ENCODE results near the gene ARMC9. TPM values are rescaled to one million over a fixed set of nuclear protein-coding genes. Genes with fewer than 3 reads are reported as not detected.

ARMC9 gene
- total RNA-seq, 2 experiments from 2014 or later = 1.0 to 1.4 TPM

DNA sequence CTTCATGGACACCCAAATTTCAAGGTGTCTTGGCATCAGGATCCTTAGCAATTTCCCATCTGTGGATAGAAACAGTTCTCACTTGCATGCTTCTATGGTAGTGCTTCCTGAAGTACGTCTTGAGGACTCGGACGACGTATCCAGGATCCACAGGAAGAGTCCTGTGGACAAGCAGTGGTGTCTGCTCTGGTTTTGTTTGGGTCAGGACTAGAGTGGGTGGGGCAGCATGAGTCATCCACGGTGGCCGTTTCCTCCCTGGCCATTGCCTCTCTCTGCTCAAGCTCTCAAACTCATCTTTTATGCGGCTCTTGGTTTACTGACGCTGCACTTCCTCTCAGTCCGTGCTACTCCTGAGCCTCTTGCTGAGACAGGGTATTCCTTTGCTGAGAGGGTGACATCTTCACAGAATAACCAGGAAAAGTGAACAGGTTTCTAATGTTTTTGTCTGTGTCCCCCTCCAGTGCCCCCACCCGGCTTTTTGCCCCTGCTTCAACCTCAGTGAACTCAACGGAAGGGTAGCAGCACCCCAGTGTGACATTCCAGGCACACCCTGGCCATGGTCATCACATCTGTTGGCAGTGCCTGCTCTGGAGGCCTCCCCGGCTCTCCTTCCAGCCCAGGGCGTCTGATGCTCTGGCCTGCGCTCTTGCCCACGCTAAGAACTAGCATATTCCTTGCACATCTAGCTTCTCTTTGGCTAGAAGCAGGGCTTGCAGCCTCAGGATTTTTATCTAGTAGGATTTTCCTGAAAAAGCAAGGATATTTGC lies 62.2 kb downstream of the ARMC9 start:
- intact Hi-C loops (cut with micrococcal nuclease) = no loop called here
- CTCF ChIA-PET = interaction anchor here (1.1 kb wide), 1 partner anchor 16 kb away, joined by 7 read pairs; no protein-coding TSS in a partner anchor
- Mint-ChIP-seq H3K27me3 (ENCODE audit: low read depth) (no peaks in the 10 kb centered on the region), H3K36me3 (ENCODE audit: low read depth) (no peaks in the 10 kb centered on the region), H3K27ac (no peak overlapping the region), H3K4me3 (no peak overlapping the region), H3K9me3 (no peaks in the 10 kb centered on the region), H3K4me1 (ENCODE audit: low read depth) (peaks cover 11% of the 10 kb centered on the region)
- no peak for DNase-seq

DNA sequence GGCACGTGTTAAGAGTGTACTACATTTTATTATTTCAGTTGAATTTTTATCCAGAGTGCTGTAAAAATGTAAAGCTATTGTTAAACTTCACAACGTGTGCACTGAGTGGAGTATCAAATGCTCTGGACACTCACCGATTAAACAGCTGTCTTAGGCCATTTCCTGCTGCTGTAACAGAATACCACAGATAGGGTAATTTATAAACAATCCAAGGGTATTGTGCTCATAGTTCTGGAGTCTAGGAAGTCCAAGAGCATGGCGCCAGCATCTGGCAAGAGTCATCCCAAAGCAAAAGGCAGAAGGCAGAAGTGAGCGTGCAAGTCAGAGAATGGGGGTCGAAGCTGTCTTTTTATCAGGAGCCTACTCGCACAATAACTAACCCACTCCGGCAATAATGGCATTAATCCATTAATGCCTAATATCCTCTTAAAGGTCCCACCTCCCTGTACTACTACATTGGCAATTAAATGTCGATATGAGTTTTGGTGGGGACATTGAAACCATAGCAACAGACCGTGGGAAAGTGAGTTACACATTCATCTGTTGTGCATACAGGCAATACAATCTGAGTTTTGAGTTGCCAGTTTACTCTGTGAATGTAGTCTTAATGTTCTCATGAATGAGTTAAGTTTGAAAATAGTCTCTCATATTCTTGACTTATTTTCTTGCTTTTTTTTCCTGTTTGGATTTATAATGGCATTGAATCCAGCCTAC lies 64.8 kb downstream of the ARMC9 start:
- intact Hi-C loops (cut with micrococcal nuclease) = no loop called here
- no peaks in the 10 kb centered on the region for H3K36me3 Mint-ChIP-seq (ENCODE audit: low read depth)
- H3K9me3 Mint-ChIP-seq = no peaks in the 10 kb centered on the region
- H3K4me1 Mint-ChIP-seq (ENCODE audit: low read depth) = peaks cover 11% of the 10 kb centered on the region
- H3K4me3 Mint-ChIP-seq = no peak overlapping the region
- DNase-seq = no peak
- CTCF ChIA-PET = no interaction called here
- no peak overlapping the region for H3K27ac Mint-ChIP-seq
- no peaks in the 10 kb centered on the region for H3K27me3 Mint-ChIP-seq (ENCODE audit: low read depth)

DNA sequence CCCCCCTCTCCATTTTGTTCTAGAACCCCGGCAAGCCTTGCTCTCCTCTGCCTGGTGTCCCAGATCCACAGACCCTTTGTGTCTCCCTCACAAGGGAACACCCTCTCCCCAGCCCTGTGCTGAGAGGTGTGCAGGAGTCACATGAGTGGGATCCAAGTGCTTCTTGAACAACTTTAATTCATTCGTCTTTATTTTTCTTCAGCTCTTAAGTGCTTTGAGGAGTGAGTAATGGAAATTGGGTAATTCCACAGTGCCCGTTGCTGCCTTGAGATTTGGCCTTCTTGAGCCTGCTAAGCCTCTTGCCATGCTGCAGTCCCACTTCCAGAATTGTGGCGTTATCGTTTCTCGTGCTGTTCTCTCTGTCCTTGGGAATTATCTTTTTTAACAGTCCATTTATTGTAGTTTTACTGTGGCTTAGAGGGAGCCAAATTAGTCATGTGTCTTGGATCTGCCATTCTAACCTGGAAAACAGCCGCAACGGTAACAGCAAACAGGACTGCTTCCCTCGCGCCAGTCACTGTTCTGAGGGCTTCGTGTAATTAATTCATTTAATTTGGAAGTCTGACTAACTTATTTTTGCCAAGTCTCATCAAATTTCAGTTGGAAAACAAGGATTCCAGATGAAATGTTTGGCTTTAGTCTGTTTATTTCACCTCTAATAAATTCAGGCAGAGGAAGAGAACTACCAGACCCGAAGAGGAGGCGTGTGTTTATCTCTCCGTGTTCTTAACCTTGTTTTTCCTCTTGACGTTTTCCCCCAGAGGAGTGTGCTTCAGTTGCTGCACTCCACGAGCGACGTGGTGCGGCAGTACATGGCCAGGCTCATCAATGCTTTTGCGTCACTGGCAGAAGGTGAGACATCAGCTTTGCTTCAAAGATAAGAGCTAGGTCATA lies 72.0 kb downstream of the ARMC9 start:
- CTCF ChIA-PET = interaction anchor here (1.1 kb wide), 1 partner anchor 43 kb away, joined by 3 read pairs; no protein-coding TSS in a partner anchor
- no peak for DNase-seq
- H3K4me3 Mint-ChIP-seq = no peak overlapping the region

DNA sequence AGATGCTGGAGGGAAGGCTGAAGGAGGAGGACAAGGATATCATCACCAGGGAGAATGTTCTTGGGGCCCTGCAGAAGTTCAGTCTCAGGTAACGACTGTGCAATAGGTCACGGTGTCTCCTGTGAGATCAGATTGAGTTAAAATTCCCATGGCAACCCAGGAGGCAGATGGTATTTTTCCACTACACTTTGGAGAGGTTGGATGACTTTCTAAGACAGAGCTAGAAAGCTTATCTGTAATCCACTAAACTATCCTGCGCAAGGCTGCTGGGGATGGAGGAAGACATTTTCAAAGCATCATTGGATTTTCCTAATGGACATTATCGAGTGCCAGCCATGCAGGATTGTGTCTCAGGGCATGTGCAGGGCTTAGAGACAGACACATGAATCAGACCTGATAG lies 74.6 kb downstream of the ARMC9 start:
- CTCF ChIA-PET = interaction anchor here (0.5 kb wide), 1 partner anchor 44 kb away, joined by 3 read pairs; no protein-coding TSS in a partner anchor
- DNase-seq = no peak
- no peaks in the 10 kb centered on the region for H3K9me3 Mint-ChIP-seq
- intact Hi-C loops (cut with micrococcal nuclease) = no loop called here
- H3K27me3 Mint-ChIP-seq (ENCODE audit: low read depth) = no peaks in the 10 kb centered on the region
- no peak overlapping the region for H3K4me3 Mint-ChIP-seq
- peaks cover 2% of the 10 kb centered on the region for H3K4me1 Mint-ChIP-seq (ENCODE audit: low read depth)
- no peaks in the 10 kb centered on the region for H3K36me3 Mint-ChIP-seq (ENCODE audit: low read depth)
- H3K27ac Mint-ChIP-seq = no peak overlapping the region

More for the DNA sequence above, 72.0 kb downstream of the ARMC9 start:
- Mint-ChIP-seq H3K27me3 (ENCODE audit: low read depth) (no peaks in the 10 kb centered on the region), H3K9me3 (no peaks in the 10 kb centered on the region), H3K4me1 (ENCODE audit: low read depth) (no peaks in the 10 kb centered on the region), H3K27ac (no peak overlapping the region), H3K36me3 (ENCODE audit: low read depth) (no peaks in the 10 kb centered on the region)
- intact Hi-C loops (cut with micrococcal nuclease) = no loop called here

DNA sequence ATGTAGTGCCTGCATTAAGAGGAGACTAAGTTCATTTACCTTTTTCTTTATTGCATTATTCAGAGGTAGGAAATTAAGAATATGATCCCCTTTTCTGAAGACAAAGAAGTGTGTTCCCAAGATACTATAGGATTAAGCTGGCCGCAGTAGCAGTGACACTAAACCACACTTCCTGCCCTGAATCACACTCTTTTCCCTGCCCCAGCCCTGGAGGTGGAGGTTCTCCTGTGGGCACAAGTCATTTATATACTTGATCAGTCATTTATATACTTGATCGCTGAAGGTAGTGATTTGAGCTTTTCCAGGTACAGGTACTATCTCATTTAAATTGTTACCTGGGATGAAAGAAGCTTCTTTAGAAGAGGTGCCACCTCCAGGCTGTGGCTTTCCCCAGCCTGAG lies 78.6 kb downstream of the ARMC9 start:
- Mint-ChIP-seq H3K27me3 (ENCODE audit: low read depth) (no peaks in the 10 kb centered on the region), H3K4me1 (ENCODE audit: low read depth) (peaks cover 3% of the 10 kb centered on the region), H3K4me3 (no peak overlapping the region), H3K9me3 (no peaks in the 10 kb centered on the region), H3K27ac (no peak overlapping the region), H3K36me3 (ENCODE audit: low read depth) (no peaks in the 10 kb centered on the region)
- peak; percentile 13 for DNase-seq
- CTCF ChIA-PET = no interaction called here
- intact Hi-C loops (cut with micrococcal nuclease) = no loop called here

DNA sequence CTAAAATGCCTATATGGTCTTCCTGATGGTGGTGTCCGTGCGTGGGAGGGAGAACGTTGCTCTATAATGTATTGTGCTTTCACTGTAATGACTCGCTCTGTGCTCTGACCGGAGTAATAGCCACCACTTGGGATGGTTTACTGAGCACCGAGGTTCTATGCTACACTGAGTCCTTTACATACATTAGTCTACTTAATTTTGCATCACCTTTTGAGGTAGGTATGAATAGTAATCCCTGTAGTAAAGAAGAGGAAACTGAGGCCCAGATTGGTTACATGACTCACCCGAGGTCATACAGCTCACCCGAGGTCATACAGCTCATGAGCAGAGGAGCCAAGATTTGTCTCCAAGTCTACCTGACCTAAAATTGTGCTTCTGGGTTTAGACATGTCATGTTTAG lies 79.5 kb downstream of the ARMC9 start:
- Mint-ChIP-seq H3K36me3 (ENCODE audit: low read depth) (no peaks in the 10 kb centered on the region), H3K9me3 (no peaks in the 10 kb centered on the region), H3K4me1 (ENCODE audit: low read depth) (peaks cover 3% of the 10 kb centered on the region), H3K27ac (no peak overlapping the region), H3K27me3 (ENCODE audit: low read depth) (no peaks in the 10 kb centered on the region), H3K4me3 (no peak overlapping the region)
- intact Hi-C loops (cut with micrococcal nuclease) = no loop called here
- CTCF ChIA-PET = no interaction called here
- no peak for DNase-seq

DNA sequence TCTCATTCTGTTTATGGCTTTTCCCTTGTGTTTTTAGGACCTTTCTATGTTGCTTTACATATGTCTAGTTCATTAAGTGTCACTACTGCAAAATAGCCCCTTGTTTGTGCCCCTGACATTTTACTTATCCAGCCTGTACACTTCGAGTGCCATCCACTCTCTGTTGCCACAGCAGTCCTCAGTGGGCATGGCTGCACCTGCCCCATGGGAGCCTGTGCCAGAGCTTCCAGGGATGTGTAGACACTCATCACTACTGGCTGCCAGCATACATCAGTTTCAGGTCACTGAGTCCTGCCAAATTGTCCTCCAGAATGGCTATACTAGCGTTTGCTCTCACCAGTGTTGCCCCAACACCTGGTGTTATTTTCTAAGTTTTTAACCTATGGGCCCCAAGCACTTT lies 80.4 kb downstream of the ARMC9 start:
- Mint-ChIP-seq H3K27me3 (ENCODE audit: low read depth) (no peaks in the 10 kb centered on the region), H3K36me3 (ENCODE audit: low read depth) (no peaks in the 10 kb centered on the region), H3K4me1 (ENCODE audit: low read depth) (peaks cover 3% of the 10 kb centered on the region), H3K27ac (no peak overlapping the region), H3K9me3 (no peaks in the 10 kb centered on the region), H3K4me3 (no peak overlapping the region)
- no peak for DNase-seq
- CTCF ChIA-PET = interaction anchor here (0.6 kb wide), 1 partner anchor 264 kb away, joined by 3 read pairs; no protein-coding TSS in a partner anchor
- intact Hi-C loops (cut with micrococcal nuclease) = no loop called here

DNA sequence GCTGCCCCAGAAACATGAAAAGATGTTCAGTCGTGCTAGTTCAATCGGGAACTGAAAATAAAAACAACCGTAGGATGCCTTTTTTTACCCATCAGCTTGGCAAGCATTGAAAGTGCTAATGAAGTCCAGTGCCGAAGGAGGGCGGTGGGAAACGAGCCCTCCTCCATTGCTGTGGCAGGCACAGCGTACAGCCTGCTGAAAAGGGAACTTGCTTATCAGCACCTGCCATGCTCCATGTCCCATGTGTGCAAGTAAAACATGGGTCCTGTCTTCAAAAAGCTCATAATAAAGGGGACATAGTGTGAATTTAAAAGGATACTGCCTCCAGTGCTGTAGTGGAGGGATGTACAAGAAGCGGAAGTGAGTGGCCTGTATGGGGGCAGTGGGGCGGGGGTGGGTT lies 82.4 kb downstream of the ARMC9 start:
- DNase-seq = no peak
- no peaks in the 10 kb centered on the region for H3K27me3 Mint-ChIP-seq (ENCODE audit: low read depth)
- no peak overlapping the region for H3K27ac Mint-ChIP-seq
- H3K9me3 Mint-ChIP-seq = no peaks in the 10 kb centered on the region
- intact Hi-C loops (cut with micrococcal nuclease) = no loop called here
- no peaks in the 10 kb centered on the region for H3K36me3 Mint-ChIP-seq (ENCODE audit: low read depth)
- CTCF ChIA-PET = no interaction called here
- no peak overlapping the region for H3K4me3 Mint-ChIP-seq
- peaks cover 3% of the 10 kb centered on the region for H3K4me1 Mint-ChIP-seq (ENCODE audit: low read depth)

DNA sequence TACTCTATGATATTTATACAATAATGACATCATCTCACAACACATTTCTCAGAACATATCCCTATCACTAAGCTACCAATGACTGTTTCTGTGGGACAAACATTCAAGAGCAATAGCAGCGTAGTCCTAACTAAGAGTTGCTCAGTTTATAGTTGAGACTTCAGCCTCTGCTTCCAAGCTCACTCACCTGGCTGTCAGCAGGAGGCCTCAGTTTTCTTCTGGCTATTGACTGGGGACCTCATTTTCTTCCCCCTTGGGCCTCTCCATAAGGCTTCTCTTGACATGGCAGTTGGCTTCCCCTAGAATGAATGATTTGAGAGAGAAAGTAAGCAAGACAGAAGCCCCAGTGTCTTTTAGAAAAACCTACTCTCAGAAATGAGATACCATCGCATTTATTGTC lies 85.9 kb downstream of the ARMC9 start:
- H3K27ac Mint-ChIP-seq = no peak overlapping the region
- CTCF ChIA-PET = no interaction called here
- H3K4me1 Mint-ChIP-seq (ENCODE audit: low read depth) = no peaks in the 10 kb centered on the region
- no peaks in the 10 kb centered on the region for H3K27me3 Mint-ChIP-seq (ENCODE audit: low read depth)
- intact Hi-C loops (cut with micrococcal nuclease) = no loop called here
- H3K9me3 Mint-ChIP-seq = no peaks in the 10 kb centered on the region
- no peak for DNase-seq
- no peak overlapping the region for H3K4me3 Mint-ChIP-seq
- no peaks in the 10 kb centered on the region for H3K36me3 Mint-ChIP-seq (ENCODE audit: low read depth)

DNA sequence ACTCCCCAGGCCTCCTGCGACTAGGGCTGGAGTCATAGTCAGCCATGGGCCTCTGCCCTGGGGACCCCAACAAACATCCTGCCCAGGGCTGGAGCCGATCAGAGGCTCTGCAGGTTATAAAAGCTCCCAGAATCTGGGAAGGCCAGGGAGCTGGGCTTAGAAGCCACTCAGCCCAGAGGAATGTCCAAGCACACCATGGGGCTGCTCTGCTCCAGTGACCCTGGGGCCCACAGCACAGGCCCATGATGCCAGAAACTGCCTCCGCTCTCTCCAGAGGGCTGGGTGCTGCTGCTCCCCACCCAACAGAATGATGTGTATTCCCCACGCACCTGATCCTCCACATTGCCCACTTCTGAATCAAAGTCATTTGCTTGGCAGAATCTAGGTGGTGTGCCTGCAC lies 88.5 kb downstream of the ARMC9 start:
- intact Hi-C loops (cut with micrococcal nuclease) = no loop called here
- CTCF ChIA-PET = interaction anchor here (0.6 kb wide), 1 partner anchor 631 kb away, joined by 3 read pairs; no protein-coding TSS in a partner anchor

DNA sequence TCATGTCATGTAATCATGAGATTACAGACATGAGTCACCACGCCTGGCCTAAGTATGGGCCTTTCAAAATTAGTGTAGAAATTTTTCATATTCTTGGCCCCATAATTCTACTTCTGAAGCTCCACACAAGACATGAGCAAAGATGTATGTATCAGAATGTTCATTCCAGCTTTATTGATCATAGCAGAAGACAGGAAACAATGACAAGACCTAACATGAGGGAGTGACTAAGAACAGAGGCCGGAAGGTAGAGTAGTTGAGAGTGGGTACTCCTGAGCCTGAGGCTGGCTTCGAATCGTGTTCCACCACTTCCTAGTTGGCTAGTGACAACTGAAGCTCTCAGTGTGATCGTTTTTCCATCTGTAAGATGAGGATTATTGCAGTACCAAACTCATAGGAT lies 89.3 kb downstream of the ARMC9 start:
- CTCF ChIA-PET = interaction anchor here (0.7 kb wide), 1 partner anchor 129 kb away, joined by 3 read pairs; no protein-coding TSS in a partner anchor
- Mint-ChIP-seq H3K27me3 (ENCODE audit: low read depth) (no peaks in the 10 kb centered on the region), H3K27ac (no peak overlapping the region), H3K36me3 (ENCODE audit: low read depth) (no peaks in the 10 kb centered on the region), H3K9me3 (no peaks in the 10 kb centered on the region), H3K4me1 (ENCODE audit: low read depth) (no peaks in the 10 kb centered on the region), H3K4me3 (no peak overlapping the region)
- intact Hi-C loops (cut with micrococcal nuclease) = no loop called here
- no peak for DNase-seq

More for the DNA sequence above, 88.5 kb downstream of the ARMC9 start:
- Mint-ChIP-seq H3K36me3 (ENCODE audit: low read depth) (no peaks in the 10 kb centered on the region), H3K4me1 (ENCODE audit: low read depth) (no peaks in the 10 kb centered on the region), H3K27ac (no peak overlapping the region), H3K4me3 (no peak overlapping the region), H3K27me3 (ENCODE audit: low read depth) (no peaks in the 10 kb centered on the region), H3K9me3 (no peaks in the 10 kb centered on the region)
- no peak for DNase-seq

DNA sequence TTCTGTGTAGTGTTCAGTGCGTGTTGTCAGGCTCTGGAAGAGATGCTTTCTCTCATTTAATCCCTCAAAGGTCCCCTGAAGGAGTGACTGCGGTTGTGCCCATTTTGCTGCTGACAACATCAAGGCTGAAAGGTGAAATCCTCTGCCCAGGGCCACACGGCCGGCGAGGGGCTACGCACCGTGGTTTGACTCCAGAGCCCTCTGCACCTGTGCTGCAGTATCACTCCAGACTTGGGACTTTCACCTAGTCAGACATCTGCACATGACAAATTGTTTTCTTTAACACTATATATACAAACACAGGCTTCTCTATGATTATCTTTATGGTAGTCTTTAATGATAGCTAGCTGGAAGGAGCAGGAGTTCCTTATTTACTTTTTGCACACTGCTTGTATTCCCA lies 90.2 kb downstream of the ARMC9 start:
- DNase-seq = no peak
- Mint-ChIP-seq H3K4me1 (ENCODE audit: low read depth) (no peaks in the 10 kb centered on the region), H3K4me3 (no peak overlapping the region), H3K27ac (no peak overlapping the region), H3K27me3 (ENCODE audit: low read depth) (no peaks in the 10 kb centered on the region), H3K9me3 (no peaks in the 10 kb centered on the region), H3K36me3 (ENCODE audit: low read depth) (no peaks in the 10 kb centered on the region)
- CTCF ChIA-PET = no interaction called here
- intact Hi-C loops (cut with micrococcal nuclease) = no loop called here

Data from activated naive CD4-positive, alpha-beta T cell treated with anti-CD3 and anti-CD28 coated beads for 36 hours (primary cell).